ENCODE measurements around the gene TRIM50. TPM values are rescaled to one million over a fixed set of nuclear protein-coding genes. Genes with fewer than 3 reads are reported as not detected.
"Not testable (repeated sequence)": the region's sequence is repeated elsewhere in the genome, so short reads cannot be mapped to it uniquely, and the experiment has no call there.

The TRIM50 gene
- total RNA-seq, 1 donor from 2014 or later: 0.52 TPM

GRCh38 chr7:73332447-73332846 is 4.6 kb upstream of the TRIM50 start:
- H3K4me3 ChIP-seq (ENCODE audit: low read length in 3 of 3): no peak overlapping the region
- H3K36me3 ChIP-seq (ENCODE audit: control insufficient read depth in 3 of 3, insufficient read depth in 3 of 3, low read length in 3 of 3): no peaks in the 10 kb centered on the region
- no peaks in the 10 kb centered on the region for H3K9me3 ChIP-seq (ENCODE audit: control insufficient read depth in 3 of 3, low read length in 3 of 3)
- no peak overlapping the region for H3K9ac ChIP-seq (ENCODE audit: low read depth in 1 of 3, low read length in 3 of 3)
- no peaks in the 10 kb centered on the region for H3K4me1 ChIP-seq (ENCODE audit: control insufficient read depth in 3 of 3, insufficient read depth in 3 of 3, low read length in 3 of 3)
- H3K27me3 ChIP-seq (ENCODE audit: control insufficient read depth in 3 of 3, insufficient read depth in 3 of 3, low read length in 3 of 3): peaks cover 0 to 7% (median 0%) of the 10 kb centered on the region in 3 donors
- H3K27ac ChIP-seq (ENCODE audit: low read depth, low read length): no peak overlapping the region

GRCh38 chr7:73330772-73331171 is 2.9 kb upstream of the TRIM50 start:
- Histone ChIP-seq H3K36me3 (ENCODE audit: control insufficient read depth in 3 of 3, insufficient read depth in 3 of 3, low read length in 3 of 3) (no peaks in the 10 kb centered on the region), H3K27me3 (ENCODE audit: control insufficient read depth in 3 of 3, insufficient read depth in 3 of 3, low read length in 3 of 3) (peaks cover 0 to 7% (median 0%) of the 10 kb centered on the region in 3 donors), H3K9ac (ENCODE audit: low read depth in 1 of 3, low read length in 3 of 3) (no peak overlapping the region), H3K4me3 (ENCODE audit: low read length in 3 of 3) (no peak overlapping the region), H3K27ac (ENCODE audit: low read depth, low read length) (no peak overlapping the region), H3K4me1 (ENCODE audit: control insufficient read depth in 3 of 3, insufficient read depth in 3 of 3, low read length in 3 of 3) (no peaks in the 10 kb centered on the region), H3K9me3 (ENCODE audit: control insufficient read depth in 3 of 3, low read length in 3 of 3) (no peaks in the 10 kb centered on the region)

- H3K9me3 ChIP-seq (ENCODE audit: control insufficient read depth in 3 of 3, low read length in 3 of 3): no peaks in the 10 kb centered on the region
- H3K27ac ChIP-seq (ENCODE audit: low read depth, low read length): no peak overlapping the region
- H3K4me3 ChIP-seq (ENCODE audit: low read length in 3 of 3): no peak overlapping the region
- H3K36me3 ChIP-seq (ENCODE audit: control insufficient read depth in 3 of 3, insufficient read depth in 3 of 3, low read length in 3 of 3): no peaks in the 10 kb centered on the region
- no peak overlapping the region for H3K9ac ChIP-seq (ENCODE audit: low read depth in 1 of 3, low read length in 3 of 3)
- H3K4me1 ChIP-seq (ENCODE audit: control insufficient read depth in 3 of 3, insufficient read depth in 3 of 3, low read length in 3 of 3): no peaks in the 10 kb centered on the region
- H3K27me3 ChIP-seq (ENCODE audit: control insufficient read depth in 3 of 3, insufficient read depth in 3 of 3, low read length in 3 of 3): peaks cover 0 to 7% (median 0%) of the 10 kb centered on the region in 3 donors
Observed at GRCh38 chr7:73329861-73330581, 2.1 kb upstream of the TRIM50 start.

GRCh38 chr7:73328696-73329095 is 814 bp upstream of the TRIM50 start:
- Histone ChIP-seq H3K4me1 (ENCODE audit: control insufficient read depth in 3 of 3, insufficient read depth in 3 of 3, low read length in 3 of 3) (peaks cover 2 to 8% (median 3%) of the 10 kb centered on the region in 3 donors), H3K27me3 (ENCODE audit: control insufficient read depth in 3 of 3, insufficient read depth in 3 of 3, low read length in 3 of 3) (peaks cover 0 to 7% (median 0%) of the 10 kb centered on the region in 3 donors), H3K9ac (ENCODE audit: low read depth in 1 of 3, low read length in 3 of 3) (no peak overlapping the region), H3K4me3 (ENCODE audit: low read length in 3 of 3) (no peak overlapping the region), H3K36me3 (ENCODE audit: control insufficient read depth in 3 of 3, insufficient read depth in 3 of 3, low read length in 3 of 3) (no peaks in the 10 kb centered on the region), H3K9me3 (ENCODE audit: control insufficient read depth in 3 of 3, low read length in 3 of 3) (no peaks in the 10 kb centered on the region), H3K27ac (ENCODE audit: low read depth, low read length) (no peak overlapping the region)

- not testable (repeated sequence) for H3K27ac ChIP-seq (ENCODE audit: low read depth, low read length); H3K9me3 ChIP-seq (ENCODE audit: control insufficient read depth in 3 of 3, low read length in 3 of 3); H3K27me3 ChIP-seq (ENCODE audit: control insufficient read depth in 3 of 3, insufficient read depth in 3 of 3, low read length in 3 of 3); H3K36me3 ChIP-seq (ENCODE audit: control insufficient read depth in 3 of 3, insufficient read depth in 3 of 3, low read length in 3 of 3); H3K4me3 ChIP-seq (ENCODE audit: low read length in 3 of 3); H3K4me1 ChIP-seq (ENCODE audit: control insufficient read depth in 3 of 3, insufficient read depth in 3 of 3, low read length in 3 of 3); H3K9ac ChIP-seq (ENCODE audit: low read depth in 1 of 3, low read length in 3 of 3)
Observed at GRCh38 chr7:73327449-73327848, 433 bp downstream of the TRIM50 start.

- not testable (repeated sequence) for H3K36me3 ChIP-seq (ENCODE audit: control insufficient read depth in 3 of 3, insufficient read depth in 3 of 3, low read length in 3 of 3); H3K27me3 ChIP-seq (ENCODE audit: control insufficient read depth in 3 of 3, insufficient read depth in 3 of 3, low read length in 3 of 3); H3K9me3 ChIP-seq (ENCODE audit: control insufficient read depth in 3 of 3, low read length in 3 of 3); H3K4me1 ChIP-seq (ENCODE audit: control insufficient read depth in 3 of 3, insufficient read depth in 3 of 3, low read length in 3 of 3); H3K4me3 ChIP-seq (ENCODE audit: low read length in 3 of 3); H3K27ac ChIP-seq (ENCODE audit: low read depth, low read length); H3K9ac ChIP-seq (ENCODE audit: low read depth in 1 of 3, low read length in 3 of 3)
Observed at GRCh38 chr7:73325424-73325823, 2.5 kb downstream of the TRIM50 start.

- H3K36me3 ChIP-seq (ENCODE audit: control insufficient read depth in 3 of 3, insufficient read depth in 3 of 3, low read length in 3 of 3); H3K9me3 ChIP-seq (ENCODE audit: control insufficient read depth in 3 of 3, low read length in 3 of 3); H3K27me3 ChIP-seq (ENCODE audit: control insufficient read depth in 3 of 3, insufficient read depth in 3 of 3, low read length in 3 of 3); H3K27ac ChIP-seq (ENCODE audit: low read depth, low read length): not testable (repeated sequence)
- Histone ChIP-seq H3K4me1 (ENCODE audit: control insufficient read depth in 3 of 3, insufficient read depth in 3 of 3, low read length in 3 of 3) (peaks cover 2 to 18% (median 9%) of the 10 kb centered on the region in 3 donors), H3K9ac (ENCODE audit: low read depth in 1 of 3, low read length in 3 of 3) (peak overlapping the region in 2 of 3 donors; percentile 16 to 51), H3K4me3 (ENCODE audit: low read length in 3 of 3) (peak overlapping the region in 1 of 3 donors; percentile 51)
Observed at GRCh38 chr7:73324081-73324845, 3.6 kb downstream of the TRIM50 start.

- H3K4me3 ChIP-seq (ENCODE audit: low read length in 3 of 3); H3K36me3 ChIP-seq (ENCODE audit: control insufficient read depth in 3 of 3, insufficient read depth in 3 of 3, low read length in 3 of 3); H3K27me3 ChIP-seq (ENCODE audit: control insufficient read depth in 3 of 3, insufficient read depth in 3 of 3, low read length in 3 of 3); H3K9ac ChIP-seq (ENCODE audit: low read depth in 1 of 3, low read length in 3 of 3); H3K27ac ChIP-seq (ENCODE audit: low read depth, low read length); H3K9me3 ChIP-seq (ENCODE audit: control insufficient read depth in 3 of 3, low read length in 3 of 3): not testable (repeated sequence)
- peaks cover 2 to 18% (median 10%) of the 10 kb centered on the region in 3 donors for H3K4me1 ChIP-seq (ENCODE audit: control insufficient read depth in 3 of 3, insufficient read depth in 3 of 3, low read length in 3 of 3)
Observed at GRCh38 chr7:73323434-73324080, 4.3 kb downstream of the TRIM50 start.

- Histone ChIP-seq H3K27ac (ENCODE audit: low read depth, low read length) (peak overlapping the region; percentile 68), H3K4me1 (ENCODE audit: control insufficient read depth in 3 of 3, insufficient read depth in 3 of 3, low read length in 3 of 3) (peaks cover 2 to 18% (median 10%) of the 10 kb centered on the region in 3 donors), H3K9ac (ENCODE audit: low read depth in 1 of 3, low read length in 3 of 3) (peak overlapping the region in 1 of 3 donors; percentile 68)
- not testable (repeated sequence) for H3K27me3 ChIP-seq (ENCODE audit: control insufficient read depth in 3 of 3, insufficient read depth in 3 of 3, low read length in 3 of 3); H3K9me3 ChIP-seq (ENCODE audit: control insufficient read depth in 3 of 3, low read length in 3 of 3); H3K4me3 ChIP-seq (ENCODE audit: low read length in 3 of 3); H3K36me3 ChIP-seq (ENCODE audit: control insufficient read depth in 3 of 3, insufficient read depth in 3 of 3, low read length in 3 of 3)
Observed at GRCh38 chr7:73320009-73320408, 7.9 kb downstream of the TRIM50 start.

GRCh38 chr7:73319541-73319940 is 8.3 kb downstream of the TRIM50 start:
- H3K9me3 ChIP-seq (ENCODE audit: control insufficient read depth in 3 of 3, low read length in 3 of 3); H3K36me3 ChIP-seq (ENCODE audit: control insufficient read depth in 3 of 3, insufficient read depth in 3 of 3, low read length in 3 of 3); H3K27me3 ChIP-seq (ENCODE audit: control insufficient read depth in 3 of 3, insufficient read depth in 3 of 3, low read length in 3 of 3); H3K4me3 ChIP-seq (ENCODE audit: low read length in 3 of 3): not testable (repeated sequence)
- H3K9ac ChIP-seq (ENCODE audit: low read depth in 1 of 3, low read length in 3 of 3): peak overlapping the region in 2 of 3 donors; percentile 10 to 68
- peaks cover 2 to 18% (median 10%) of the 10 kb centered on the region in 3 donors for H3K4me1 ChIP-seq (ENCODE audit: control insufficient read depth in 3 of 3, insufficient read depth in 3 of 3, low read length in 3 of 3)
- peak overlapping the region; percentile 68 for H3K27ac ChIP-seq (ENCODE audit: low read depth, low read length)
